ENCODE data around the gene CFAP61.
"Not testable (repeated sequence)": the region's sequence is repeated elsewhere in the genome, so short reads cannot be mapped to it uniquely, and the experiment has no call there.

Gene CFAP61

DNA sequence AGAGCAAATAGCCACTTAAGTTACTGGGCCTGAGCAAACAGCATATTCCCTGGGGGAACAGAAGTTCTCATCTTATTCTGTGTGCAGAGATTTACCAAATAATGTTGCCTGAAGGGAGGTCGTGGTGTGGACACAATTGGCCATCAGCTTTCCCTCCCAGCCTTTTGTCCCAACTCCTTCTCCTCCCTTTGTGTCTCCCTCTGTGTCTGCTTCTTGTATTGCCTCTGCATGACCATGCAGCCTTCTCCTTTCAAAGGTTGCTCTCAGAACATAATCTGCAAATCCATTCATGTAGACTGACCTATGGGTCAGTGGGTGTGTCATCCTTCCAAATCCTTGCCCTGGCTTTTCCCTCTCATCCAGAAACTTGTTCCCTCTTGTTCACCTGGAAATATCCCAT lies 165.3 kb downstream of the CFAP61 start:
- H3K4me3 ChIP-seq (ENCODE audit: low read length): no peak overlapping the region
- DNase-seq (ENCODE audit: low read depth): no peak
- TF ChIP-seq, protein P1, sequence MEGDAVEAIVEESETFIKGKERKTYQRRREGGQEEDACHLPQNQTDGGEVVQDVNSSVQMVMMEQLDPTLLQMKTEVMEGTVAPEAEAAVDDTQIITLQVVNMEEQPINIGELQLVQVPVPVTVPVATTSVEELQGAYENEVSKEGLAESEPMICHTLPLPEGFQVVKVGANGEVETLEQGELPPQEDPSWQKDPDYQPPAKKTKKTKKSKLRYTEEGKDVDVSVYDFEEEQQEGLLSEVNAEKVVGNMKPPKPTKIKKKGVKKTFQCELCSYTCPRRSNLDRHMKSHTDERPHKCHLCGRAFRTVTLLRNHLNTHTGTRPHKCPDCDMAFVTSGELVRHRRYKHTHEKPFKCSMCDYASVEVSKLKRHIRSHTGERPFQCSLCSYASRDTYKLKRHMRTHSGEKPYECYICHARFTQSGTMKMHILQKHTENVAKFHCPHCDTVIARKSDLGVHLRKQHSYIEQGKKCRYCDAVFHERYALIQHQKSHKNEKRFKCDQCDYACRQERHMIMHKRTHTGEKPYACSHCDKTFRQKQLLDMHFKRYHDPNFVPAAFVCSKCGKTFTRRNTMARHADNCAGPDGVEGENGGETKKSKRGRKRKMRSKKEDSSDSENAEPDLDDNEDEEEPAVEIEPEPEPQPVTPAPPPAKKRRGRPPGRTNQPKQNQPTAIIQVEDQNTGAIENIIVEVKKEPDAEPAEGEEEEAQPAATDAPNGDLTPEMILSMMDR (conservative IDR thresholded peaks at IDR 0.05; ENCODE audit: low read length): no peak

DNA sequence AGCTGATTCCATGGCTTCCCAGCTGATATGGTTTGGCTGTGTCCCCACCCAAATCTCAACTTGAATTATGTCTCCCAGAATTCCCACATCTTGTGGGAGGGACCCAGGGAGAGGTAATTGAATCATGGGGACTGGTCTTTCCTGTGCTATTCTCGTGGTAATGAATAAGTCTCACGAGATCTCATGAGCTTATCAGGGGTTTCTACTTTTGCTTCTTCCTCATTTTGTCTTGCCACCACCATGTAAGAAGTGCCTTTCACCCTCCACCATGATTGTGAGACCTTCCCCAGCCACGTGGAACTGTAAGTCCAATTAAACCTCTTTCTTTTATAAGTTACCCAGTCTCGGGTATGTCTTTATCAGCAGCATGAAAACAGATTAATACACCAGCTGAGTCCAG lies 165.8 kb downstream of the CFAP61 start:
- H3K4me3 ChIP-seq (ENCODE audit: low read length); DNase-seq (ENCODE audit: low read depth): not testable (repeated sequence)

DNA sequence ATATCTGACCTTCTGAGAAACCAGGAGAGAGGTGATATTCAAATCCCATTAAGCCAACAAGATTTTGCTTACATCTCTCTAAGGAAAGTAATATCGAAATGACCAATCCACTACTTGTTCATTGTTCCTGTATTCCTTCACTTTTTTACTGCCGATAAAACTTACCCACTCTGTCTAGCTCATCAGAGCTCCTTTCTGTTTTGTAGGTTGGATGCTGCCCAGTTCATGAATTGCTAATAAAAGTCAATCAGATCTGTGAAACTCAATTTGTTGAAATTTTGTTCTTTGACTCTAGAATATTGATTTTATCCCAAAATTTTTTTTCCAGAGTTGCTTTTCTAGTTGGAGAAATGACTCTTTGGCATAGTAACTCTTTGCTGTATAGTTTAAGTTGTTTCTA lies 166.7 kb downstream of the CFAP61 start:
- H3K4me3 ChIP-seq (ENCODE audit: low read length): no peak overlapping the region
- no peak for DNase-seq (ENCODE audit: low read depth)

DNA sequence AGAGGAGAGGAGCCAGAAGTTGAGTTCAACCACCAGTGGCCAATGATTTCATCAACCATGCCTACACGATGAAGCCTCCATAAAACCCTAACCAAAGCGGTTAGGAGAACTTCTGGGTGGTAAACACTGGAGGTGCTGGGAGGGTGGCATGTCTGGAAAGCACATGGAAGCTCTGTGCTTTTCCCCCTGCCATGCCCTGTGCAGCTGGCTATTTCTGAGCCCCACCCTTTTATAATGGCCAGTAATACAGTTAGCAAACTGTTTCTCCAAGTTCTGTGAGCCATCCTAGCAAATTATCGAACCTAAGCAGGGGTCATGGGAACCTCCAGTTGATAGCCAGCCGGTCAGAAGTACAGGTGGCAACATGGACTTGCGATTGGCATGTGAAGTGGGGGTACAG lies 167.8 kb downstream of the CFAP61 start:
- DNase-seq (ENCODE audit: low read depth): no peak

More for the DNA sequence above, 166.7 kb downstream of the CFAP61 start:
- TF ChIP-seq, protein P1 (conservative IDR thresholded peaks at IDR 0.05; ENCODE audit: low read length): no peak

DNA sequence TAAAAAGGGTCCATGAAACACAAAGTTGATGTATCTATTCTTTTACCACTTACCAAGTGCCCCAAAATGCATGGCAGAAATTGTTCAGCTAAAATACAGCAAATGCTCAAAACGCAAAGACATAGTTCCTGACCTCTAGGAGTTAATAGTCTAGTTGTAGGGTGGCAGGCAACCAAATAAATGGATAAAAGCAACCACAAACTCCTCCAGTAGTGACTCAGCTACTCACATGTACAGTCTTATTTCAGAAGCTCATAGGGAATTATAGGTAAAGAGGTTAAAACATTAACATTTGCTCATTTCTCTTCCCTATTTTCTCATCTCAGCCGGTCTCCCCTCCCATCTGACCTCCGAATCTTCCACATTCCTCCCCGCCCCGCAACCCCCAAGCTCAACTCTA lies 171.6 kb downstream of the CFAP61 start:
- no peak overlapping the region for H3K4me3 ChIP-seq (ENCODE audit: low read length)
- no peak for DNase-seq (ENCODE audit: low read depth)
- TF ChIP-seq, protein P1 (conservative IDR thresholded peaks at IDR 0.05; ENCODE audit: low read length): no peak

More for the DNA sequence above, 167.8 kb downstream of the CFAP61 start:
- H3K4me3 ChIP-seq (ENCODE audit: low read length): no peak overlapping the region
- TF ChIP-seq, protein P1 (conservative IDR thresholded peaks at IDR 0.05; ENCODE audit: low read length): no peak

DNA sequence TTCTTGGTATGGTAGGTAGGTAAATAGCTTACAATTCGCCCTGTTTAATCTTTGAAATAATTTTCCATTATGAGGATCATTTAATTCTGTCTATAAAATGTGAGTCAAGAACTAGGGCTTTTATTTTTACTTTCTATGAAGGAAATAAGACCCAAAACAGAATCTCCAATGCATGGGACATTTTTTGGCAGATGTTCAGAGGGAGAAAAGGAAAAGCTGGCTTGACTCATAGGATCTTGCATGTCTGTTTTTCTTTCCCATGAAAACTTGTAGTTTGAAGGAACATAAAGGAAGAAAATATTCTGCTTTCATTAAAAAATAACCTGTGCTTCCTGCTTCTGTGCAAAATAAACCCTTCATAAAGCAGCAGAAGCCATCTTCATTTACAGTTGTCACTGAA lies 172.5 kb downstream of the CFAP61 start:
- no peak overlapping the region for H3K4me3 ChIP-seq (ENCODE audit: low read length)
- TF ChIP-seq, protein P1 (conservative IDR thresholded peaks at IDR 0.05; ENCODE audit: low read length): no peak
- no peak for DNase-seq (ENCODE audit: low read depth)

DNA sequence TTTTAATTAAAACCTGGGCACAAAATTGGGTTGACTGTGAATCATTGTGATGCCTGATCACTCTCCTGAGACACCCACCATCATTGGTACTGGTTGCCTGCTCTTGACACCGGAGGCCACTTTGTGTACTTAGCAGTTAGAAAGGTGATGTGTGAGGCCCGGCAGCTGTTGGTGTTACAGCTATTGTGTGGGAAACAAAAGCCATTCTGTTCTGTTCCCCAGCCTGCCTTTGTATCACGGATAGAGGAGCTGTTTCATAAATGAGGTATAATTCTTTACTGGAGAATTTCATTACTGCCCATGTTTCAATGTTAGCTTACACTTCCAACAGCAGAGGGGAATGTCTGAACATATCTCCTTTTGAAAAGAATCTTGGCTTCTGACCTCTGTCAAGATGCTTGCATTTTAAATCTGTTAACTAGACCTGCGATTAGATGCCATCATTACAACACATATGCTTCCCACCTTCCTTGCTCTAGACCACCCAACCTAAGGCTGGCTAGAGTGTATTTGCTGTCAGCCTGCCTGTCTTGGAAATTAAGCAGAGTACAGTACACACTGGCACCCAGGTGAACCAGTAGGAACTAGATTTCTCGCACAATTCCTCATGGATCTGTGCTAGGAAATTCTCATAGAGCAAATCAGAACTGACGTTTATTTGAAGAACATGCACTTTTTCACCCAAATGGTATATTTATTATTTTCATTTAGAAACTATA lies 173.2 kb downstream of the CFAP61 start:
- TF ChIP-seq, protein P1 (conservative IDR thresholded peaks at IDR 0.05; ENCODE audit: low read length): no peak

More for the DNA sequence above, 173.2 kb downstream of the CFAP61 start:
- no peak for DNase-seq (ENCODE audit: low read depth)
- no peak overlapping the region for H3K4me3 ChIP-seq (ENCODE audit: low read length)

All from AG10803 (cell line).